IMR-90 (cell line): Measurements from ENCODE around the gene DIP2C. TPM values are rescaled to one million over a fixed set of nuclear protein-coding genes. Genes with fewer than 3 reads are reported as not detected.

Experiments
- ATAC-seq: fragments of 200-7000 bp; cut with Tn5 transposase; 2 replicates; pipeline ENCODE4 v1.9.1; 2020; ENCODE audit warnings: low read depth, mild to moderate bottlenecking, moderate library complexity
- BruUV-seq: library from RNA; stranded (reverse); fragments of 400-500 nt; replicated peaks from 2 replicates; lab custom pipeline; 2021; lab: Mats Ljungman, UMichigan
- CTCF ChIA-PET: fragments of 300-600 bp; formaldehyde crosslinking; extraction: SDS; loops from one replicate; lab custom pipeline; 2021; ENCODE audit warnings: antibody characterized with exemption; lab: Yijun Ruan, JAX
- POLR2A ChIA-PET: fragments of 300-600 bp; sonication (Branson Sonifier 250); formaldehyde crosslinking; loops from one replicate; lab custom pipeline; 2022; ENCODE audit warnings: antibody characterized with exemption; ENCODE audit not compliant: unreplicated experiment; lab: Charles Lee
- DNase-seq: peaks from one replicate; pipeline ENCODE4 v3.0.0; 2013
- H2AFZ ChIP-seq: replicated peaks from 2 replicates; pipeline ENCODE3; 2013; ENCODE audit warnings: low read length, mild to moderate bottlenecking; ENCODE audit not compliant: poor library complexity
- H2AK5ac ChIP-seq: 2 replicates; pipeline ENCODE4 v1.6.1; 2013; ENCODE audit warnings: low read depth, low read length, inconsistent platforms
- H2AK9ac ChIP-seq: replicated peaks from 2 replicates; pipeline ENCODE3; 2013; ENCODE audit warnings: mild to moderate bottlenecking, low read depth, low read length, moderate library complexity; ENCODE audit not compliant: poor library complexity
- H2BK120ac ChIP-seq: 2 replicates; pipeline ENCODE4 v1.6.1; 2013; ENCODE audit warnings: low read depth, low read length, inconsistent platforms
- H2BK15ac ChIP-seq: 3 replicates; pipeline ENCODE4 v1.6.1; 2013; ENCODE audit warnings: low read depth, low read length, inconsistent platforms
- H2BK20ac ChIP-seq: 2 replicates; pipeline ENCODE4 v1.6.1; 2013; ENCODE audit warnings: low read depth, mild to moderate bottlenecking, inconsistent platforms, low read length, moderate library complexity
- H2BK5ac ChIP-seq: 2 replicates; pipeline ENCODE4 v1.6.1; 2013; ENCODE audit warnings: mild to moderate bottlenecking, low read depth, low read length, inconsistent platforms; ENCODE audit not compliant: poor library complexity, severe bottlenecking
- H3K14ac ChIP-seq: replicated peaks from 2 replicates; pipeline ENCODE4 v1.6.1; 2013; ENCODE audit warnings: low read depth, low read length, inconsistent platforms
- H3K18ac ChIP-seq: 2 replicates; pipeline ENCODE4 v1.6.1; 2013; ENCODE audit warnings: low read depth, low read length, control low read depth
- H3K23ac ChIP-seq: 2 replicates; pipeline ENCODE4 v1.6.1; 2013; ENCODE audit warnings: low read depth, low read length, inconsistent platforms
- H3K27ac ChIP-seq: 2 replicates; pipeline ENCODE4 v1.5.1; 2013; ENCODE audit warnings: mild to moderate bottlenecking, control low read depth, low read length; ENCODE audit not compliant: insufficient read depth
- H3K27me3 ChIP-seq: 2 replicates; pipeline ENCODE4 v1.6.1; 2013; ENCODE audit warnings: low read length; ENCODE audit not compliant: control insufficient read depth, insufficient read depth
- H3K36me3 ChIP-seq: 2 replicates; pipeline ENCODE4 v1.6.1; 2013; ENCODE audit warnings: low read length, mixed read lengths; ENCODE audit not compliant: control insufficient read depth, insufficient read depth
- H3K4ac ChIP-seq: 2 replicates; pipeline ENCODE4 v1.6.1; 2013; ENCODE audit warnings: low read depth, low read length, inconsistent platforms
- H3K4me1 ChIP-seq: 2 replicates; pipeline ENCODE4 v1.6.1; 2013; ENCODE audit warnings: low read length, mixed read lengths; ENCODE audit not compliant: control insufficient read depth, insufficient read depth
- H3K4me2 ChIP-seq: 2 replicates; pipeline ENCODE4 v1.6.1; 2013; ENCODE audit warnings: low read depth, mild to moderate bottlenecking, control low read depth, low read length, moderate library complexity
- H3K4me3 ChIP-seq: 2 replicates; pipeline ENCODE4 v1.5.1; 2013; ENCODE audit warnings: low read depth, mild to moderate bottlenecking, control low read depth, low read length, moderate library complexity; ENCODE audit not compliant: insufficient read depth
- H3K56ac ChIP-seq: 2 replicates; pipeline ENCODE4 v1.6.1; 2013; ENCODE audit warnings: low read length, inconsistent platforms; ENCODE audit not compliant: insufficient read depth; ENCODE audit errors: extremely low read depth
- H3K79me1 ChIP-seq, 2 experiments: 2 replicates each; pipeline ENCODE4 v1.6.1; 2013; ENCODE audit warnings: low read length in 2 of 2, inconsistent platforms in 1 of 2, low read depth in 1 of 2
- H3K9ac ChIP-seq: 2 replicates; pipeline ENCODE4 v1.6.1; 2013; ENCODE audit warnings: low read depth, low read length, control low read depth
- H3K9me1 ChIP-seq: 2 replicates; pipeline ENCODE4 v1.6.1; 2013; ENCODE audit warnings: low read length, inconsistent platforms; ENCODE audit not compliant: insufficient read depth
- H3K9me3 ChIP-seq: 2 replicates; pipeline ENCODE4 v1.6.1; 2013; ENCODE audit warnings: low read length; ENCODE audit not compliant: control insufficient read depth, insufficient read depth
- H4K20me1 ChIP-seq: 2 replicates; pipeline ENCODE4 v1.6.1; 2013; ENCODE audit warnings: low read length, inconsistent platforms; ENCODE audit not compliant: insufficient read depth
- H4K5ac ChIP-seq: 2 replicates; pipeline ENCODE4 v1.6.1; 2013; ENCODE audit warnings: mild to moderate bottlenecking, low read depth, low read length, control low read depth
- H4K8ac ChIP-seq, 2 experiments: 2 replicates each; pipeline ENCODE4 v1.6.1; 2013; ENCODE audit warnings: low read depth in 2 of 2, low read length in 2 of 2, control low read depth in 1 of 2, inconsistent platforms in 1 of 2
- H4K91ac ChIP-seq: 2 replicates; pipeline ENCODE4 v1.6.1; 2013; ENCODE audit warnings: low read depth, low read length, inconsistent platforms; ENCODE audit not compliant: insufficient read depth
- BHLHE40 ChIP-seq: fragments of 150-350 bp; IDR thresholded peaks from 2 replicates; pipeline ENCODE4 v1.6.1; 2016; ENCODE audit warnings: mild to moderate bottlenecking, low read depth, low read length
- CEBPB ChIP-seq: IDR thresholded peaks from 2 replicates; pipeline ENCODE4 v1.6.1; 2012; ENCODE audit warnings: low read depth, low read length, improper control_type of control experiment
- CHD1 ChIP-seq: IDR thresholded peaks from 2 replicates; pipeline ENCODE4 v1.6.1; 2012; ENCODE audit warnings: low read depth, low read length, improper control_type of control experiment
- CTCF ChIP-seq: conservative IDR thresholded peaks from 2 replicates; pipeline ENCODE4 v1.5.1; 2012; ENCODE audit warnings: mild to moderate bottlenecking, low read depth, low read length, improper control_type of control experiment
- ELK1 ChIP-seq: fragments of 150-350 bp; IDR thresholded peaks from 2 replicates; pipeline ENCODE4 v1.6.1; 2016; ENCODE audit warnings: low read depth, mild to moderate bottlenecking, low read length, moderate library complexity, borderline replicate concordance
- MAFK ChIP-seq: IDR thresholded peaks from 2 replicates; pipeline ENCODE4 v1.6.1; 2012; ENCODE audit warnings: low read depth, low read length, improper control_type of control experiment
- MAZ ChIP-seq: IDR thresholded peaks from 2 replicates; pipeline ENCODE4 v1.6.1; 2012; ENCODE audit warnings: low read depth, mild to moderate bottlenecking, low read length, improper control_type of control experiment, moderate library complexity, borderline replicate concordance
- MXI1 ChIP-seq: IDR thresholded peaks from 2 replicates; pipeline ENCODE4 v1.6.1; 2012; ENCODE audit warnings: low read depth, mild to moderate bottlenecking, low read length, moderate library complexity, borderline replicate concordance
- NFE2L2 ChIP-seq: fragments of 150-350 bp; IDR thresholded peaks from 2 replicates; pipeline ENCODE4 v1.6.1; 2016; ENCODE audit warnings: low read depth, mild to moderate bottlenecking, low read length
- RAD21 ChIP-seq: IDR thresholded peaks from 2 replicates; pipeline ENCODE4 v1.6.1; 2012; ENCODE audit warnings: low read length, improper control_type of control experiment
- RFX5 ChIP-seq: IDR thresholded peaks from 2 replicates; pipeline ENCODE4 v1.8.0; 2012; ENCODE audit warnings: low read depth, mild to moderate bottlenecking, low read length, moderate library complexity
- SMC3 ChIP-seq: fragments of 150-350 bp; IDR thresholded peaks from 2 replicates; pipeline ENCODE4 v1.6.1; 2016; ENCODE audit warnings: low read depth, mild to moderate bottlenecking, antibody characterized with exemption, low read length, moderate library complexity
- USF2 ChIP-seq: fragments of 150-350 bp; IDR thresholded peaks from 2 replicates; pipeline ENCODE4 v1.6.1; 2017; ENCODE audit warnings: mild to moderate bottlenecking, antibody characterized with exemption, low read length, low read depth
- WGBS, 2 experiments: methylation state at CpG; one replicate each; pipeline versions ENCODE4 v1.1.5 to v1.1.7; 2013; ENCODE audit warnings: missing lambda C conversion rate in 2 of 2; ENCODE audit not compliant: insufficient read length in 1 of 2; ENCODE audit errors: extremely low coverage in 2 of 2; 5-methylcytosine and 5-hydroxymethylcytosine counted together
- dilution Hi-C: fragments of 300-500 bp; cut with HindIII; formaldehyde crosslinking; loops from one replicate; pipeline ENCODE4 v1.14.3; 2018; ENCODE audit warnings: low sequenced_read_pairs; ENCODE audit not compliant: unreplicated experiment
- in situ Hi-C: fragments of 300-500 bp; cut with MboI; formaldehyde crosslinking; loops from 3 replicates; pipeline ENCODE4 v1.14.3; 2019; ENCODE audit warnings: low sequenced_read_pairs, inconsistent platforms, mixed read lengths
- intact Hi-C: fragments of 100-400 bp; cut with micrococcal nuclease; formaldehyde crosslinking; loops from 2 replicates; pipeline ENCODE4 v1.10.0; 2022
- polyA plus RNA-seq, 3 experiments: library from polyadenylated mRNA; depleted of rRNA; stranded (reverse); fragments of >200 nt; gene quantifications; 2 replicates each; pipeline ENCODE4 v1.2.3, GENCODE V29; 2012; ENCODE audit warnings: low replicate concordance in 1 of 3
- total RNA-seq: library from RNA; depleted of rRNA; stranded (reverse); fragments of >200 nt; gene quantifications from 2 replicates; pipeline ENCODE4 v1.2.3, GENCODE V29; 2012

The DIP2C gene
- total and polyA plus RNA-seq, 2 of the 4 experiments (the other 2 are of a cell fraction), result 8.6 to 17.3 TPM

- Histone ChIP-seq H3K4me1 (peaks cover 2% of the 10 kb centered on the region; the same call in 1 of the 2 replicates), H3K9me3 (no peaks in the 10 kb centered on the region), H3K9ac (no peak overlapping the region), H2BK120ac (no peak overlapping the region), H3K36me3 (peaks cover 27% of the 10 kb centered on the region), H3K27me3 (no peaks in the 10 kb centered on the region), H3K4ac (no peak overlapping the region), H2AK5ac (no peak overlapping the region), H3K4me2 (no peak overlapping the region), H2AFZ (no peak overlapping the region), H2BK15ac (no peak overlapping the region), H3K14ac (no peak overlapping the region), H2BK5ac (no peak overlapping the region), H3K23ac (no peak overlapping the region), H3K27ac (no peak overlapping the region), H2AK9ac (no peak overlapping the region), H4K91ac (no peak overlapping the region), H2BK20ac (no peak overlapping the region), H3K18ac (no peak overlapping the region), H4K5ac (no peak overlapping the region), H3K4me3 (no peak overlapping the region), H4K20me1 (peaks cover 22% of the 10 kb centered on the region), H3K9me1 (peaks cover 20% of the 10 kb centered on the region), H4K8ac (no peak overlapping the region), H3K56ac (no peak overlapping the region), H3K79me1 (peaks cover 23 to 70% of the 10 kb centered on the region in 2 experiments)
- no peak for DNase-seq
- TF ChIP-seq CEBPB, result no peak
- TF ChIP-seq SMC3, result no peak
- TF ChIP-seq ELK1, result no peak
- no peak for TF ChIP-seq USF2
- TF ChIP-seq CHD1, result no peak
- TF ChIP-seq NFE2L2, result no peak
- no peak for TF ChIP-seq MAFK
- TF ChIP-seq MAZ, result no peak
- TF ChIP-seq RFX5, result no peak
- no peak for TF ChIP-seq CTCF
- no peak for TF ChIP-seq MXI1
- no peak for TF ChIP-seq BHLHE40
- no peak for TF ChIP-seq RAD21
- CTCF ChIA-PET, result no interaction called here
- in situ Hi-C loops, result no loop called here
- POLR2A ChIA-PET, result no interaction called here
- BruUV-seq, result no TSS peak
- intact Hi-C loops, result no loop called here
- no peak for ATAC-seq
- dilution Hi-C loops, result no loop called here
- WGBS, 2 experiments, result 100% methylated on average over 6 of the region's 21 CpGs; no CpG with 5 or more reads in 1 of the 2 experiments
These were observed 210.8 kb downstream of the DIP2C start for GRCh38 chr10:478471-479245.
